HG03558 (cell line): ENCODE data around the gene NBEA.
"Not testable (repeated sequence)": the region's sequence is repeated elsewhere in the genome, so short reads cannot be mapped to it uniquely, and the experiment has no call there.

ENCODE experiments used
- ATAC-seq: cut with Tn5 transposase; IDR thresholded peaks from one replicate; pipeline ENCODE4 v1.9.1; 2021; ENCODE audit warnings: moderate number of reproducible peaks; ENCODE audit not compliant: unreplicated experiment; ENCODE audit errors: extremely low read depth

NBEA gene

DNA sequence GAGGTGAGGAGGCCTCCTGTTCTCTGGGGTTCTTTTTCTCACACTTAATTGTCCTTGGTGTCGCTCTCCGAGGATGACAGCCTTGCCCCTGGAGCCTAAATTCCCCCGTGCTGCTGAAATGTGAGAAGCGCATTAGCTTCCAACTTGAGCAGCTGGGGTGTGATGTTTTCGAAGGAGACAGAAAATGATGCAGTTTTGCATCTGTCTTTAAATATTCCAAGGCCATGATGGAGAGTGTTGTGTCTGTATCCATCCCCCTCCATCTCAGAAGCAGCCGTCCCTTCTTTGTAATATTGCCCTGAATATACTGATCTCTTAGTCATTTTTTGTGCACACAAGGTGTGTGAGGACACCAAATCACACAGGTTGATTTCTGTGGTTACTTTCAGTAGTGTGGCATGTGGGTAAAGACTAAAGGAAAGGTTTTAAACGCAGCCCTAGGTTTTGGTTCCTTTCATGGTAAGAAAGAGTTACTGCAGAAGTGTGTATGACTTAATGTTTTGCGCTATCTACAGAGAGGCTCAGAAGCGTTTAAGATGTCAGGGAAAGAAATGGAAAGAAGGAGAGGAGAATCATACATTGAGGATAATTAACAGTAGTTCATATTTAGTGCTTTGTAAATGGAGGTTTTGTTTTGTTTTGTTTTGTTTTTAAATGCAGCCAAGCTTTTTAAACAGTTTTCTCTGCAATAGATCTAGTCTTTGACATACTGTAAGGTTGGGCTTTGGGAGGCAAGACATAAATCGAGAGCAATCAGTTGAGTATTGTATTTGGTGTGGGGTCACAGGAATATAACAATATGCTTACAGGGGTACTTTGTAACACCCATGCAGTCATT lies 1.6 kb downstream of the NBEA start:
- ATAC-seq: no peak

DNA sequence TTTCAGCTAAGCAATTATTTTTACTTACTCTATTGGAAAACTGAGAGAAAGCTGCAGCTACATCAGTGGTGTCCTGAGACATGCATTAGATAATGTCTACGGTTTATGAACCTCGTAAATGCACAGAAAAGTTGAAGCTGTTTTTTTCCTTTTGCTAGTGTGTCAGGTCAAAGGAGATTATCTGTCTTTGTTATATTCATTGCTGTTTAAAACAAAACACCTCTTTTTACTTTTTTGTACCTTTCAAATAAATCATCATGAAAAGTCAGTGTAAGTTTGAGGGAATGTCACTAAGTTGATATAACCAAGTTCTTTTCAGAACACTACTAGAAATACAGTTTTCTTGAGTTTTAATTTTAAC lies 2.2 kb downstream of the NBEA start:
- ATAC-seq: no peak

DNA sequence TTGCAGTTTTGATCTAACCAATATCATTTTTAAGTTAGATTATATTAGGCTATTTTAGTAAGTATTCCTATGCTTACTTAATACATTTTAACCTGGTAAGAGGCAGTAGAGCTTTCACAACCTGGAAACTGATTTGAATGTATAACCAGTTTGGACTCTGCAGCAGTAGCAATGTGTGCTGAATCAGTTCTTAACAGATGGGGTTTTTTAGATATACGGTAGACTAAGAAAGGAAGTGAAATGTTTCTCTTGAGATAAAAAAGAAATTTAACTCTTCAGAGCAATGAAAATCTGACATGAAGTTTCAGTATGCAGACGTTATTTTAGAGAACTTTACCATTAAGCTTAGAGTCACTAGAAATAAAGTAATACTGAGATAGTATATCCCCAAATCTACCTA lies 2.7 kb downstream of the NBEA start:
- no peak for ATAC-seq

DNA sequence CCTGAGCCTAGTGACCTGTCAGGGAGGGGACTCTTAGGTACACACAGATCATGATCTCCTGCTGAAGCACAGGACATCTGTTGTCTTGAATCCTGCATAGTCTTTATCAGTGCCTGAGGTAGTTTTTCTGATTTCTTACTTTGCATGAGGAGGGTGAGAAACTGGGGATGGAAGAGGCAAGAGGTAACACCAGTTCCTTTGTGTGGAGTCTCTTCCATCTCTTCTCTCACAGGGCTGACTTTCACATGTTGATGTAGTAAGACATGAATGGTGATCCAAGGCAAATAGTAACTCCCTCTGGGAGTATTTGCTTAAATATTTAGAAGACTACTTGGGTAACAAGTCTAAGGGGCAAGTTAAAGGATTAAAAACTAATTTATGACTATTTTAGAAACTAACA lies 9.5 kb downstream of the NBEA start:
- no peak for ATAC-seq

DNA sequence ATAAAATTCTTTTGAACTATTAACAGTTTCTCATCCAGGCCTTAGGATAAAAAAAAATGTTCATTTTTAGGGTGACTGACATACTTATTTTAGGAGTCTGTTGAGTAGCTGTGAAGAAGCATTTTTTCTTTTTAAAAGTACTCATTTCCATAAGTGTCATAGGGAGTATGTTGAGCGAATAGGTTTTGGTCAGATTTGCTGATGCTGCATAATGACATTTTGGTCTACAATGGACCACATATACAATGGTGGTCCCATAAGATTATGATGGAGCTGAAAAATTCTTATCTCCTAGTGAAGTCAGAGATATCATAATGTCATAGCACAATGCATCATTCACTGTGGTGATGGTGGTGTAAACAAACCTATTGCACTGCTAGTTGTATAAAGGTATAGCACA lies 17.4 kb downstream of the NBEA start:
- ATAC-seq: no peak

DNA sequence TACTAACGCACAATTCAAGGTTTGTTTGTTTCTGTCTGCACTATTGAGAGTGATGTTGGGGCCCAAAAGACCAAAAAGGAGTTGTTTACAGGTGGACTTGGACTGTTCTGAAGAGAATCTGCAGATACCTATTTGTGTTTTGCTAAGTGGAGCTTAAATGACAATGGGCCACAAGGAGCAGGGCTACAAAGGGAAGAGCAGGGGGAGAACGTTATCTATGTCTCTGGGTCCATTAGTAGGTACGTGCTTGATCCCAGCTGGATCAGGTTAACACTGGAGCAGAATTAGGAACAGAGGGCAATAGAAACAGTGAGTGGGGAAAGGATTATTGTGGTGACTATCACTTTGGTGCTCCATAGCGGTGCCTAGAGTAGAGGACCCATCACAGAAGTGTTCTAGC lies 22.5 kb downstream of the NBEA start:
- ATAC-seq: no peak

DNA sequence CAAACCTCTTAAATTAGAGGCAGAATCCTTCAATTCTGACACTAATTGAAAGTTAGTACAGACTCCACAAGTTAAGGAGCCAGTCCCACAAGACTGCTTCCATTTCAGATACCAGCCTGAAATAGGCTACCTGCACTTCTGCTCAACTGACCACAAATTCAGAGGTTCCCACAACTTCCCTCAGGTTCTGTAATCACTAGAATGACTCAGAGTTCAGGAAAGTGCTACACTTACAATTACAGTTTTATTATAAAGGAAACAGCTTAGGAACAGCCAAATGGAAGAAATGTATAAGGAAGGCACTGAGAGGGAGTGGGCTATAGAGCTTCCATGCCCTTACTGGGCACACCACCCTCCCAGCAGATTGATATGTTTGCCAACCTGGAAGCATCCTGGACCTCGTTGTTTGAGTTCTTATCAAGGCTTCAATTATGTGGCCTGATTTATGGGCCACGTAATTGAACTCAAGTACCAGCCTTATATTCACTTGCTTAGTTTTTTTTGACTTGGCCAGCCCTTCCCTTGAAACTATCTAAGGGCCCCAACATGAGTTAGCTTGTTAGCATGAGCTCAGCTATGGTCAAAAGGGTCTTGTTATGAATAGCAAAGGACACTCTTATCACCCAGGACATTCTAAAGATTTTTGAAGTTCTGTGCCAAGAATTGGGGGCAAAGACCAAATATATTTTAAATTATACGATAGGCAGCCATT lies 25.9 kb downstream of the NBEA start:
- ATAC-seq: no peak

DNA sequence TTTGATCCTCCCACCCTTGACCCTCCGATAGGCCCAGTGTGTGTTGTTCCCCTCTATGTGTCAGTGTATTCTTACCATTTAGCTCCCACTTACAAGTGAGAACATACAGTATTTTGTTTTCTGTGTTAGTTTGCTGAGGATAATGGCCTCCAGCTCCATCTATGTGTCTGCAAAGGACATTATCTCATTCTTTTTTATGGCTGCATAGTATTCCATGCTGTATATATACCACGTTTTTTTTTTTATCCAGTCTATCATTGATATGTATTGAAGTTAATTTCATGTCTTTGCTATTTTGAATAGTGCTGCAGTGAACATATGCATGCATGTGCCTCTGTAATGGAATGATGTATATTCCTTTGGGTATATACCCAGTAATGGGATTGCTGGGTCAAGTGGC lies 27.5 kb downstream of the NBEA start:
- ATAC-seq: not testable (repeated sequence)

DNA sequence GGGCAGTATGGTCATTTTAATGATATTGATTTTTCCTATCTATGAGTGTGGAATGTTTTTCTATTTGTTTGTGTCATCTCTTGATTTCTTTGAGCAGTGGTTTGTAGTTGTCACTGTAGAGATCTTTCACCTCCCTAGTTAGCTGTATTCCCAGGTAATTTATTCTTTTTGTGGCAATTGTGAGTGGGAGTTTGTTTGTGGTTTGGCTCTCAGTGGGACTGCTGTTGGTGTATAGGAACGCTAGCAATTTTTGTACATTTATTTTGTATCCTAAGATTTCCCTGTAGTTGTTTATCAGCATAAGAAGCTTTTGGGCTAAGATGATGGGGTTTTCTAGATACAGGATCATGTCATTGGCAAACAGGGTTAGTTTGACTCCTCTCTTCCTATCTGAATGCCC lies 28.9 kb downstream of the NBEA start:
- ATAC-seq: no peak

DNA sequence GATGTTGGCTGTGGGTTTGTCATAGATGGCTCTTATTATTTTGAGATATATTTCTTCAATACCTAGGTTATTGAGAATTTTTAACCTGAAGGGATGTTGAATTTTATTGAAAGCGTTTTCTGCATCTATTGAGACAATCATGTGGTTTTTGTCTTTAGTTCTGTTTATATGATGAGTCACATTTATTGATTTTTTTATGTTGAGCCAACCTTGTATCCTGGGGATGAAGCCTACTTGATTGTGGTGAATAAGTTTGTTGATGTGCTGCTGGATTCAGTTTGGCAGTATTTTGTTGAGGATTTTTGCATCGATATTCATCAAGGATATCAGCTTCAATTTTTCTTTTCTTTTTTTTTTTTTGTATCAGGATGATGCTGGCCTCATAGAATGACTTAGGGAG lies 29.4 kb downstream of the NBEA start:
- no peak for ATAC-seq

DNA sequence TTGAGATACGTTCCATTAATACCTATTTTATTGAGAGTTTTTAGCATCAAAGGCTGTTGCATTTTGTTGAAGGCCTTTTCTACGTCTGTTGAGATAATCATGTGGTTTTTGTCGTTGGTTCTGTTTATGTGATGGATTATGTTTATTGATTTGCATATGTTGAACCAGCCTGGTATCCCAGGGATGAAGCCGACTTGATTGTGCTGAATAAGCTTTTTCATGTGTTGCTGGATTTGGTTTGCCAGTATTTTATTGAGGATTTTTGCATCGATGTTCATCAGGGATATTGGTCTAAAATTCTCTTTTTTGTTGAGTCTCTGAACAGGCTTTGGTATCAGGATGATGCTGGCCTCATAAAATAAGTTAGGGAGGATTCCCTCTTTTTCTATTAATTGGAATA lies 43.1 kb downstream of the NBEA start:
- ATAC-seq: not testable (repeated sequence)

DNA sequence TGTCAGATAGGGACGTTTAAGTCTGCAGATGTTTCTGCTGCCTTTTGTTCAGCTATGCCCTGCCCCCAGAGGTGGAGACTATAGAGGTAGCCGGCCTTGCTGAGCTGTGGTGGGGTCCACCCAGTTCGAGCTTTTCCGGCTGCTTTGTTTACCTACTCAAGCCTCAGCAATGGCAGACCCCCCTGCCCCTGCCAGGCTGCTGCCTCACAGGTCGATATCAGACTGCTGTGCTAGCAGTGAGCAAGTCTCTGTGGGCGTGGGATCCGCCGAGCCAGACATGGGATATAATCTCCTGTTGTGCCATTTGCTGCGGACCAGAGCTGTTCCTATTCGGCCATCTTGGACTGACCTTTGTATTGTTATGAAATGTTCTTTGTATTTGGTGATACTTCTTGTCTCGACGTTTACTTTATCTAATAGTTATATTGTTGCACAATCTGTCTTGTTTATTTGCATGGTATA lies 46.3 kb downstream of the NBEA start:
- no peak for ATAC-seq

DNA sequence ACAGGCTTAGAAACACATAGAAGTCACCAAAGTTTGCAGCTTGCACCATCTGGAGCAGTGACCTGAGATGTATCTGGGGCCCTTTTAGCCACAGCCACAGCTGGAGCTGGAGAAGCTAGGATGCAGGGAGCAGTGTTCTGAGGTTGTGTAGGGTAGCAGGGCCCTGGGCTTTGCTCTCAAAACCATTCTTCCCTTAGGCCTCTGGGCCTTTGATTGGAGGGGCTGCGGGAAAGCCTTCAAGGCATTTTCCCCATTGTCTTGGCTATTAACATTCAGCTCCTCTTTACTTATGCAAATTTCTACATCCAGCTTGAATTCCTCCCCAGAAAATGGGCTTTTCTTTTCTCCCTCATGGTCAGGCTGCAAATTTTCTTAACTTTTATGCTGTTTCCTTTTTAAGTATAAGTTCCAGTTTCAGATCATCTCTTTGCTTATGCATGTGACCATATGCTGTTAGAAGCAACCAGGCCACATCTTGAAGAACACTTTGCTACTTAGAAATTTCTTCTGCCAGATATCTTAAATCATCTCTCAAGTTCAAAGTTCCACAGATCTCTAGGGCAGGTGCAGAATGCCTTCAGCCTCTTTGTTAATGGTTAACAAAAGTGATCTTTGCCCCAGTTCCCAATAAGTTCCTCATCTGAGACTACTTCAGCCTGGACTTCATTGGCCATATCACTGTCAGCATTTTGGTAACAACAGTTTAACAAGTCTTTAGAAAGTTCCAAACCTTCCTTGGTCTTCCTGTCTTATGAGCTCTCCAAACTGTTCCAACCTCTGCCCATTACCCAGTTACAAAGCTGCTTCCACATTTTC lies 48.5 kb downstream of the NBEA start:
- no peak for ATAC-seq

DNA sequence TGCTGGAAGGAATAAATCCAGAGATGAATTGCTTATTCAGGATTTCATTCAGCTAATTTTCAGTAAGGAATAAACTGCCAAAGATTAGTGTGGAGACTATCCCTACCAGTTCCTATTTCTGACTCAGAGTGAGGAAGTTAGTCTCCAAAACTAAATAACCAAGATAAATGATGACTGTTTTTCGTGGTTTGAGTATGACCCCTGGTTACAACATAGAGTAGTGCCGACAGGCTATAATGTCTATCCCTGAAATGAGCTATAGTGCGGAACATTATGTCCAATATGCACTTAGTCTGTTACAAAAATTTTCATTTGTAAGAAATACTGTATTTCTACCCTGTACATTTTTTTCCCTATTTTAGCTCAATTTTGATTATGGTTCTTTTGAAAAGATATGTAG lies 51.4 kb downstream of the NBEA start:
- no peak for ATAC-seq

DNA sequence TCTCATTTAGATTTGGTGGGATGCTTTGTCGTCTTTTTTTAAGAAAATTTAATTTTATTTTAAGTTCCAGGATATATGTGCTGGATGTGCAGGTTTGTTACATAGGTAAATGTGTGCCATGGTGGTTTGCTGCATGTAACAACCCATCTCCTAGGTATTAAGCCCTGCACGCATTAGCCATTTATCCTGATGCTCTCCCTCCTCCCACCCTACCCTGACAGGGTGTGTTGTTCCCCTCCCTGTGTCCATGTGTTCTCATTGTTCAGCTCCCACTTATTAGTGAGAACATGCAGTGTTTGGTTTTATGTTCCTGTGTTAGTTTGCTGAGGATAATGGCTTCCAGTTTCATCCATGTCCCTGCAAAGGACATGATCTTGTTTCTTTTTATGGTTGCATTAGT lies 61.7 kb downstream of the NBEA start:
- not testable (repeated sequence) for ATAC-seq

DNA sequence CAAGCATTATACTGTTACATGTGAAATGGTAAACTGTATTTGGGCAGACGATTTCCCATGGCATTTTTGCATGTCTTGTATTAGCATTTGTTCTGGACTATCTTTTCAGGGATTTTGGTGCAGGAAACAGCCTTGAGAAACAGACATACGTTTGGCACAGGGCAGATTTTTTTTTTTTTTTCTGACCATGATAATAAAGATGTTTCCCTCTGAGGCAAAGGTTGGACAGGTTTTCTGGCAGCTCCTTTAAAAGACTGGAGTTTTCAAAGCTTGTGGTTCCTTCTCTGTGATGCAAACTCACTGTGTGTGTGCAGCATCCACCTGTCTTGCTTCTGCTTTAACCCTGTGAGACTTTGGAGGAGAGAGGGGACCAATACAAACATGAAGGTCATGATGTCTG lies 63.0 kb downstream of the NBEA start:
- ATAC-seq: no peak

DNA sequence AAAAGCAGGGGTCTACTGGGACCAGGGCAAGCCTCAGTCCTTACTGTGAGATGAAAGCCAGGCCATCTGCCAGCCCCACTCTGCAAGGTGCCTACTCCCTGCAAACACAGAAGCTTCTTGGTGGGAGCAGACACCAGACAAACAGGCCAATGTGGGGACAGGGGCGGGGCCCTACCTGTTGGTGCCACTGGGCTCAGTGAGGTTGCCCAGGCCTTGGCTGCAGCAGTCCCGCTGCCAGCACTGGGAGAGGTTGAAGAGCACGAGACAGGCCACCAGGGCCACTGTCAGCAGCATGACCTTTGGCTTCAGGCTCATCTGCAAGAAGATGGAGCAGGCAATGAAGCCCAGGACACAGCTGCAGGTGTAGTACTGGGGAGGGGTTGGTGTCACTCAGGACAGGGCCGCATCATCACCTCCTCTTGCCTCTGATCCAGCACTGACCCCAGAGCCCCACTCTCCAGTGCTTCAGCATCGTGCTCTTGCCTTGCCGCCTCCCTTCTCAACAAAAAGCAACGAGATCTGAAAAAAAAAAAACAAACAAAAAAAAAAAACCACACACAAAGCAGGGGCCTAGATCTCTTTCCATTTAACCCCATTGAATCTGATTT lies 72.6 kb downstream of the NBEA start:
- no peak for ATAC-seq

DNA sequence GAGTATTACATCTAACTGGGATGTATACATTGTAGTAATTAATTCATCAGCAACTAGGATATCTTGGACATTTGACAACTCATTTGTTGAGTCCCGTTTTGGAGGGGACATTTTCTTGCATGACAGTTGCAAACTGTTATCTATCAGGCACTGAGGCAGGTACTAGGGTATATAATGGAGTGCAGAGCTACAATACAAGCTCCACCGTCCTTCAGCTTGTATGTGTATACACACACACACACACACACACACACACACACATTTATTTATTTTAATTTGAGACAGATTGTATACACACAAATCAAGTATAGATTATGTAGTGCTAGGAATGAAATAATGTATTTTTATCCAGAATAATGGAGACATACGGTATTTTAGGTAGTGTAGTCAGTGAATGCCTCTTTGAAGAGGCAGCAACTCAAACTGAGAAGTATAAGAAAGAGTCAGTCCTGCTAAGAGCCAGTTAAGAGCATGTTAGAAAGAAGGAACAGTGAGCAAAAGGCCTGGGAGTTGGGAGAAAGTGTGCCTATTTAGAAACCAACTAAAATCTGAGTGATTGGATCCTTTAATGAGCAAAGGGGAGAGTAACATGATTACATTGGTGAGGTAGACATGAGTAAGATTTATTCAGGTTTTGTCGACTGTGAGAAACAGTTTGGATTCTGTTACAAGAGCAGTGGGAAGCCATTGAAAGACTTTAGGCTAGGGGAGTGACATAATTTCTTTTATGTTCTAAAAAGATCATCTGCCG lies 74.5 kb downstream of the NBEA start:
- no peak for ATAC-seq

DNA sequence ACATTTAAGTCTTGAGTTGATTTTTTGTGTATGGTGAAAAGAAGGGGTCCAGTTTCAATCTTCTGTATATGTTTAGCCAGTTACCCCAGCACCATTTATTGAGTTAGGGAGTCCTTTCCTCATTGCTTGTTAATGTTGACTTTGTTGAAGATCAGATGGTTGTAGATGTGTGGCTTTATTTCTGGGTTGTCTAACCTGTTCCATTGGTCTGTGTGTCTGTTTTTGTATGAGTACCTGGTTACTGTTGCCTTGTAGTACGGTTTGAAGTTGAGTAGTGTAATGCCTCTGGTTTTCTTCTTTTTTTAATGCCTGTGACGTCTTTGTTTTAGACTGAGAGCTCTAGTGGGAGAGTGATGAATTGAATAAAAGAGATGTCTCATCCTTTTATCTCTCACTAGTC lies 83.2 kb downstream of the NBEA start:
- no peak for ATAC-seq

DNA sequence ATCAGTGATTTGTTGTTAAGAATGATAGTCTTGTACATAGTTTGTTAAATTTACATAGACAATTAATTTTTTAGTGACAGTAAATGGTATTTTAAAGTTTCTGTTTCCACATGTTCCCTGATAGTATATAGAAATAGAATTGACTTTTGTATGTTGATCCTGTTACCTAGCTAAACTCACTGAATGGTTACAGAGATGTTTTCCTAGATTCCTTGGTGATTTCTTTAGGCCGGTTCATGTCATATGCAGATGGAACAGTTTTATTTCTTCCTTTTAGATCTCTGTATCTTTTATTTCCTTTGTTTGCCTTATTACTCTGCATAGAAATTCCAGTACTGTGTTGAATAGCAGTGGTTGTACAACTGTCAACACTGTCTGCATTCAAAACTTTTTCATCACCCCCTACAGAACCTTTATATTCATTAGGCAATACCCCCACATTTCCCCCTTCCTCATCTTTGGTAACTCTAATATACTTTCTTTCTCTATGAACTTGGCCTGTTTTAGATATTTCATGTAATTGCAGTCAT lies 86.3 kb downstream of the NBEA start:
- ATAC-seq: no peak
